Measurements from ENCODE around the gene KCNF1.

DNA sequence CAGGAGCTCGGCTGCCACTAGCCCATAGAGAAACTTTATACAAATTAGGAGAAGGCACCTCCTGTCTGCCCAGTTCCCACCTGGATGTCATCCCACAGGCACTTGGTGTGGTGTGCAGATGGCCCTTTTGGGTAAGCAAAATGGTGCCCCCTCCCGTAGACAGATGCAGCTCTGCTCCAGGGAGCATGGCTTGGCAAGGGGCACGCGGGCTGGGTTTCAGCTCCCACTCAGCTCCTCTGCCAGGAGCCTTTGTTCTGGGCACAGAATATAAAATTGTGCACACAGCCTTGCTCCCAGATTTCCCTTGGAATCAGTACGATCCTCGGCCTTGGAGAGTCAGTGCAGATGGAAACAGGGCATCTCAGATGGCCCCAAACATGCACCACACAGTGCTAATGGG is 20.3 kb upstream of the KCNF1 start:
- TF ChIP-seq, protein P1, sequence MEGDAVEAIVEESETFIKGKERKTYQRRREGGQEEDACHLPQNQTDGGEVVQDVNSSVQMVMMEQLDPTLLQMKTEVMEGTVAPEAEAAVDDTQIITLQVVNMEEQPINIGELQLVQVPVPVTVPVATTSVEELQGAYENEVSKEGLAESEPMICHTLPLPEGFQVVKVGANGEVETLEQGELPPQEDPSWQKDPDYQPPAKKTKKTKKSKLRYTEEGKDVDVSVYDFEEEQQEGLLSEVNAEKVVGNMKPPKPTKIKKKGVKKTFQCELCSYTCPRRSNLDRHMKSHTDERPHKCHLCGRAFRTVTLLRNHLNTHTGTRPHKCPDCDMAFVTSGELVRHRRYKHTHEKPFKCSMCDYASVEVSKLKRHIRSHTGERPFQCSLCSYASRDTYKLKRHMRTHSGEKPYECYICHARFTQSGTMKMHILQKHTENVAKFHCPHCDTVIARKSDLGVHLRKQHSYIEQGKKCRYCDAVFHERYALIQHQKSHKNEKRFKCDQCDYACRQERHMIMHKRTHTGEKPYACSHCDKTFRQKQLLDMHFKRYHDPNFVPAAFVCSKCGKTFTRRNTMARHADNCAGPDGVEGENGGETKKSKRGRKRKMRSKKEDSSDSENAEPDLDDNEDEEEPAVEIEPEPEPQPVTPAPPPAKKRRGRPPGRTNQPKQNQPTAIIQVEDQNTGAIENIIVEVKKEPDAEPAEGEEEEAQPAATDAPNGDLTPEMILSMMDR (IDR thresholded peaks at IDR 0.05), result no peak
- no peak for TF ChIP-seq EP300 (IDR thresholded peaks at IDR 0.05)
